Stomach (tissue), 4 donors: ENCODE data around the gene ACTL6B.

ENCODE experiments used
- CTCF ChIP-seq, 7 experiments: fragments of 450-650 bp in 4 of 7; fragments of 200-600 bp in 3 of 7; sonication (generic) in 3 of 7; IDR thresholded peaks; one replicate each; pipeline ENCODE4 v1.5.1; 2016 to 2019; ENCODE audit warnings: antibody characterized with exemption in 7 of 7, control low read depth in 2 of 7, mild to moderate bottlenecking in 1 of 7
- EP300 ChIP-seq: sonication (generic); formaldehyde crosslinking; IDR thresholded peaks from one replicate; pipeline ENCODE4 v1.6.1; 2017; ENCODE audit warnings: antibody characterized with exemption
- POLR2AphosphoS5 ChIP-seq, 3 donors: sonication (generic); formaldehyde crosslinking; IDR thresholded peaks; one replicate each; pipeline ENCODE4 v1.6.1; 2016; ENCODE audit warnings: antibody characterized with exemption in 3 of 3

GRCh38 chr7:100641860-100642533 lies 14.3 kb downstream of the ACTL6B start:
- no peak for TF ChIP-seq CTCF (IDR thresholded peaks at IDR 0.05)
- no peak for TF ChIP-seq EP300
- TF ChIP-seq POLR2AphosphoS5 (IDR thresholded peaks at IDR 0.05) = no peak
